K562 (cell line): ENCODE data around the gene LGI4.

Source experiments
- CBX5 ChIP-seq: IDR thresholded peaks from 2 replicates; pipeline ENCODE4 v1.6.1; 2014; ENCODE audit warnings: low read depth, borderline replicate concordance
- CBX8 ChIP-seq: fragments of 200-600 bp; sonication (generic); IDR thresholded peaks from 2 replicates; pipeline ENCODE4 v1.6.1; 2012; ENCODE audit warnings: borderline replicate concordance, mixed run types, low read depth, mild to moderate bottlenecking, moderate library complexity, mixed read lengths, low read length, control low read depth, inconsistent platforms; ENCODE audit not compliant: poor library complexity, severe bottlenecking; ENCODE audit errors: extremely low read depth
- FOXK2 ChIP-seq, 2 experiments: fragments of 450-650 bp; IDR thresholded peaks in 1 of 2; conservative IDR thresholded peaks in 1 of 2; 2 replicates each; pipeline ENCODE4 v1.6.1; 2016; ENCODE audit warnings: low read depth in 2 of 2, mild to moderate bottlenecking in 1 of 2
- GABPA ChIP-seq: fragments of 200-800 bp; sonication (Bioruptor generic); conservative IDR thresholded peaks from 2 replicates; pipeline ENCODE4 v1.6.1; 2016; ENCODE audit warnings: low read depth, missing genetic modification characterization, missing compliant biosample characterization
- GATAD2A ChIP-seq: fragments of 450-650 bp; IDR thresholded peaks from 2 replicates; pipeline ENCODE4 v1.6.1; 2017
- KAT2B ChIP-seq: IDR thresholded peaks from one replicate; pipeline ENCODE4 v1.6.1; 2012; ENCODE audit warnings: low read depth, mild to moderate bottlenecking, control low read depth, inconsistent platforms, low read length, moderate library complexity
- MAX ChIP-seq: sonication (generic); formaldehyde crosslinking; IDR thresholded peaks from 2 replicates; pipeline ENCODE4 v1.9.0; 2022; ENCODE audit warnings: mild to moderate bottlenecking, missing genetic modification reagents
- MYC ChIP-seq, 2 experiments: fragments of 250-450 bp in 1 of 2; sonication (Bioruptor Pico) in 1 of 2; IDR thresholded peaks; 2 replicates each; pipeline versions ENCODE4 v1.5.1 to v1.6.1; 2012 to 2021; ENCODE audit warnings: low read depth in 2 of 2, borderline replicate concordance in 1 of 2, improper control_type of control experiment in 1 of 2, low read length in 1 of 2, mild to moderate bottlenecking in 1 of 2, moderate library complexity in 1 of 2
- RAD21 ChIP-seq, 2 experiments: fragments of 250-450 bp in 1 of 2; fragments of 450-650 bp in 1 of 2; sonication (Bioruptor Pico) in 1 of 2; formaldehyde crosslinking in 1 of 2; IDR thresholded peaks in 1 of 2; conservative IDR thresholded peaks in 1 of 2; 2 replicates each; pipeline versions ENCODE4 v1.4.0 to v1.8.0; 2020 to 2022; ENCODE audit warnings: mild to moderate bottlenecking in 2 of 2, moderate library complexity in 1 of 2
- TAF1 ChIP-seq: IDR thresholded peaks from 2 replicates; pipeline ENCODE4 v1.6.1; 2011; ENCODE audit warnings: mild to moderate bottlenecking, low read length, moderate library complexity; ENCODE audit not compliant: insufficient read depth, control insufficient read depth, severe bottlenecking; ENCODE audit errors: extremely low read depth
- YY1 ChIP-seq, 3 experiments: IDR thresholded peaks; 2 replicates each; pipeline ENCODE4 v1.6.1; 2011; ENCODE audit warnings: low read length in 2 of 3, mild to moderate bottlenecking in 2 of 3, moderate library complexity in 2 of 3, borderline replicate concordance in 1 of 3, control low read depth in 1 of 3, low read depth in 1 of 3; ENCODE audit not compliant: insufficient read depth in 3 of 3, insufficient replicate concordance in 2 of 3, control insufficient read depth in 1 of 3, insufficient read length in 1 of 3; ENCODE audit errors: extremely low read depth in 1 of 3
- ZBTB7A ChIP-seq: IDR thresholded peaks from 2 replicates; pipeline ENCODE4 v1.6.1; 2011; ENCODE audit warnings: low read depth, mild to moderate bottlenecking, low read length, moderate library complexity, borderline replicate concordance; ENCODE audit not compliant: control insufficient read depth
- ZNF24 ChIP-seq: fragments of 450-650 bp; IDR thresholded peaks from 2 replicates; pipeline ENCODE4 v1.6.1; 2016

DNA sequence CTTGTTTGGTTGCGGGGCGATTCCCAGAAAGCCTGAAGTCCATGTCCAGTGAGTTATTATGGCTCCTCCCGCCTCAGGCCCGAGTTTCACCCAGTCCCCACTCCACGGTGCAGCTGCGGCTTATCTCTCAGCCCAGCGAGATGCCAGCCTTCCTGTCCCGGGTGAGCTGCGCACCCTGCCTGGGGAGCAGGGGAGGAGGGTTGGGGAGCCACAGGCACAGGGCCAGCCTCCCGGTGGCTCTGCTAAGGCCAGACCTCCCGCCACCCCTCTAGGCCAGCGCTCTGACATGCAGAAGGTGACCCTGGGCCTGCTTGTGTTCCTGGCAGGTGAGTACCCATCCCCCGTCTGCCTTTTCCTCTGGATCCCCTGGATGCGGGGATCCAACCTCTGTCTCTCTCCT, 15.8 kb downstream of the LGI4 start:
- TF ChIP-seq MAX (CRISPR knock-in tag) (no peak), KAT2B (no peak), GABPA (tag) (no peak), ZNF24 (no peak), RAD21 (CRISPR knock-in tag; conservative IDR thresholded peaks at IDR 0.05 in 1 of 2, IDR thresholded peaks at IDR 0.05 in 1 of 2) (no peak), TAF1 (no peak), CBX5 (no peak), GATAD2A (no peak), FOXK2 (conservative IDR thresholded peaks at IDR 0.05 in 1 of 2, IDR thresholded peaks at IDR 0.05 in 1 of 2; ENCODE audit: low read depth in 2 of 2) (no peak), CBX8 (no peak), ZBTB7A (no peak), MYC (IDR thresholded peaks at IDR 0.05; ENCODE audit: low read depth, low read length) (no peak), MYC (CRISPR knock-in tag; IDR thresholded peaks at IDR 0.05; ENCODE audit: borderline replicate concordance, low read depth) (no peak), YY1 (IDR thresholded peaks at IDR 0.05; ENCODE audit: borderline replicate concordance in 1 of 3, control insufficient read depth in 1 of 3, extremely low read depth in 1 of 3, insufficient read depth in 3 of 3, insufficient read length in 1 of 3, insufficient replicate concordance in 2 of 3, low read depth in 1 of 3, low read length in 2 of 3) (no peak)
